Uterus (tissue), 2 donors: ENCODE data around the gene PLEKHB2.

Source experiments
- CTCF ChIP-seq, 4 experiments: fragments of 200-600 bp in 2 of 4; fragments of 450-650 bp in 2 of 4; sonication (generic) in 2 of 4; IDR thresholded peaks; one replicate each; pipeline ENCODE4 v1.5.1; 2016 to 2019; ENCODE audit warnings: antibody characterized with exemption in 4 of 4, mild to moderate bottlenecking in 2 of 4, moderate library complexity in 1 of 4
- POLR2A ChIP-seq, 2 donors: fragments of 450-650 bp; IDR thresholded peaks; one replicate each; pipeline ENCODE4 v1.6.1; 2016; ENCODE audit warnings: antibody characterized with exemption in 2 of 2, mild to moderate bottlenecking in 1 of 2, moderate library complexity in 1 of 2

DNA sequence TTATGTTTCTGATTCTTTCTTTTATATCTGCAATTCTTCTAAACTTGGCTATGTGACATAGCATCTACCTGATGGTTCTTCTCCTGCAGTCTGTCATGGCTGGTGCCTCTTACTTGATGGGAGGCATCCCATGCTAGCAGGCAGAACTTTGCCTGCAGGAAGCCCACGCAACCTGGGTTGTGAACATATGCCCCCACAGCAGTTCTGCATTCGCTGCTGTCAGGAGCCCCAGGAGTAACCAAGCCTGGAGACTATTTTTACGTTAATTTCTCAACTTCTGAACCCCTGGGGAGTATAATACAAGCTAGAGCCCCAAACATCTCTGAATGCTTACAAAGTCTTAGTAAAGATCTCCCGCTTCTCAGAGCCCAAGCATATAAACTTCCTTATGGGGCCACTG lies 23.9 kb upstream of the PLEKHB2 start:
- TF ChIP-seq POLR2A (IDR thresholded peaks at IDR 0.05) = no peak
- TF ChIP-seq CTCF (IDR thresholded peaks at IDR 0.05) = no peak
